Heart right ventricle (tissue), 16 donors: ENCODE measurements around the gene ATM. TPM values are rescaled to one million over a fixed set of nuclear protein-coding genes. Genes with fewer than 3 reads are reported as not detected.
"Not testable (repeated sequence)": the region's sequence is repeated elsewhere in the genome, so short reads cannot be mapped to it uniquely, and the experiment has no call there.

ENCODE experiments used
- ATAC-seq, 8 donors: fragments of 200-7000 bp; cut with Tn5 transposase; one replicate each; pipeline ENCODE4 v1.9.1; 2020; ENCODE audit warnings: mild to moderate bottlenecking in 8 of 8, moderate library complexity in 8 of 8, moderate number of reproducible peaks in 1 of 8
- DNase-seq, 2 donors: peaks; one replicate each; pipeline ENCODE4 v3.0.0-alpha.2; 2020
- H3K27ac ChIP-seq, 10 donors: fragments of 200-600 bp; sonication (generic) in 2 of 10; one replicate each; pipeline versions ENCODE4 v1.5.0 to v1.8.0; 2020 to 2022; ENCODE audit warnings: mild to moderate bottlenecking in 3 of 10
- H3K27me3 ChIP-seq, 7 donors: fragments of 200-600 bp; one replicate each; pipeline ENCODE4 v1.8.0; 2021 to 2022; ENCODE audit warnings: mild to moderate bottlenecking in 2 of 7
- H3K36me3 ChIP-seq, 9 donors: fragments of 200-600 bp; sonication (generic) in 1 of 9; one replicate each; pipeline versions ENCODE4 v1.5.0 to v1.8.0; 2020 to 2022; ENCODE audit warnings: mild to moderate bottlenecking in 2 of 9
- H3K4me1 ChIP-seq, 9 donors: fragments of 200-600 bp; sonication (generic) in 1 of 9; one replicate each; pipeline versions ENCODE4 v1.5.0 to v1.8.0; 2020 to 2022; ENCODE audit warnings: mild to moderate bottlenecking in 4 of 9
- H3K4me3 ChIP-seq, 10 donors: fragments of 200-600 bp; sonication (generic) in 2 of 10; one replicate each; pipeline versions ENCODE4 v1.5.0 to v1.8.0; 2020 to 2022; ENCODE audit warnings: mild to moderate bottlenecking in 7 of 10, moderate library complexity in 2 of 10
- H3K9me3 ChIP-seq, 11 donors: fragments of 200-600 bp in 10 of 11; sonication (generic) in 2 of 11; one replicate each; pipeline versions ENCODE4 v1.5.0 to v1.8.0; 2013 to 2022; ENCODE audit warnings: mild to moderate bottlenecking in 2 of 11, control low read depth in 1 of 11, moderate library complexity in 1 of 11
- CTCF ChIP-seq, 9 donors: fragments of 200-600 bp; sonication (generic) in 2 of 9; IDR thresholded peaks; one replicate each; pipeline versions ENCODE4 v1.5.0 to v1.8.0; 2021 to 2022; ENCODE audit warnings: antibody characterized with exemption in 9 of 9, mild to moderate bottlenecking in 5 of 9, moderate library complexity in 1 of 9
- WGBS, 2 donors: extraction: QIAGEN DNeasy Blood & Tissue Kit; methylation state at CpG; one replicate each; pipeline ENCODE4 v1.1.7; 2013; ENCODE audit warnings: inconsistent platforms in 1 of 2; 5-methylcytosine and 5-hydroxymethylcytosine counted together
- intact Hi-C, 10 donors: fragments of 100-400 bp; cut with DNase I; formaldehyde crosslinking; loops; one replicate each; pipeline versions ENCODE4 v1.11.1 to v1.14.2; 2022
- polyA plus RNA-seq, 2 donors: library from polyadenylated mRNA; stranded (reverse); fragments of 200-250 nt; gene quantifications; one replicate each; pipeline ENCODE4 v1.2.3, GENCODE V29; 2013
- total RNA-seq, 10 donors: library from RNA; stranded (reverse); fragmentation: NEBNext Ultra II Directional in 3 of 10; extraction: Animal tissue kit (Norgen Biotek cat#: 25700) in 3 of 10; gene quantifications; one replicate each; pipeline versions ENCODE4 v1.2.1 to v1.2.4, GENCODE V29; 2021 to 2023
- donor health status: Arrhythmogenic right ventricular cardiomyopathy.
- donor health status: ischemic (EF 13 %, LVEDD 7.1; RV severe dilation, severe dysfunction).
- donor health status: healthy with polysubstance abuse.
- donor health status: DM: no; HTN: yes; CAD: no.
- donor health status: DM: no; HTN: no; CAD: no.
- donor health status: ischemic (EF 25% LVEDD 6.9; RV normal size, moderate dysfunction).
- donor health status: ischemic (EF 25% LVEDD 5.7; RV mildly dilated, moderate dysfunction).
- donor health status: healthy.
- donor health status: DM: yes; HTN: yes; CAD: no.
- donor health status: Ischemic cardiomyopathy.
- donor health status: ischemic (EF 35%, LVEDD 5.7; RV mildly dilated, moderate dysfunction).
- donor health status: nonischemic (EF 11% LVEDD 7.7; RV severe dilation, severe dysfunction).
- donor health status: DM: yes; HTN: yes; CAD: no.
- donor health status: PGD.
- donor health status: ischemic (EF 29% LVEDD 5.4; RV normal size, mild dysfunction).
- donor health status: nonischemic (EF 23%, LVEDD 6.1; RV moderate dilation, normal function).

The ATM gene
- total and polyA plus RNA-seq, 12 donors, result 9.4 to 50.7 (median 33.7) TPM

- H3K4me1 ChIP-seq, result no peaks in the 10 kb centered on the region
- no peak overlapping the region for H3K27ac ChIP-seq
- no peaks in the 10 kb centered on the region for H3K9me3 ChIP-seq
- intact Hi-C loops, result no loop called here
- TF ChIP-seq CTCF (IDR thresholded peaks at IDR 0.05), result no peak
- 94 to 97% methylated on average over 1 of the region's 1 CpG for WGBS, 2 donors
- H3K36me3 ChIP-seq, result peaks cover 0 to 100% (median 60%) of the 10 kb centered on the region in 9 donors
- ATAC-seq (no peak), DNase-seq (no peak)
- H3K4me3 ChIP-seq, result no peak overlapping the region
- no peaks in the 10 kb centered on the region for H3K27me3 ChIP-seq
These were observed 30.3 kb downstream of the ATM start for GRCh38 chr11:108253176-108253575.

DNA sequence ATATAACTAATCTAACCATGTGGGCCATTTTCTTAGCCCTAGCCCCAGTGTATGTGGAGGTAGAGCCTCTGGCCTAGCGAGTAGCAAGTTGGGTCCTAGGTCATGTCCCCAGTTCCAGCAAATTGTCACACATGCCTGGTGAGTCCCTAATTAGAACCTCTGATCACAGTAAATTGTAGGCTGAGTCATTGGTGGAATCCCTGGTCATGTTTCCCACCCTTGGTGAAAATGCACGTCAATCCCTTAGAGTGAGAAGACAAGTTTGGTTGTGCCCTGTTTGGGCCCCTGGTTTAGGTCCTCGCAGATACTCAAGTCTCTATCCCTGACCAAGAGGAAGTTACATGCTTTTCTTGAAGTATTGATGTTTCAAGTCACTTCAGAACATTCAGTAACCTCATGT, 46.7 kb downstream of the ATM start:
- Histone ChIP-seq H3K9me3 (peaks cover 0 to 11% (median 0%) of the 10 kb centered on the region in 11 donors), H3K4me1 (no peaks in the 10 kb centered on the region), H3K27ac (no peak overlapping the region), H3K4me3 (no peak overlapping the region), H3K36me3 (peaks cover 0 to 80% (median 27%) of the 10 kb centered on the region in 9 donors), H3K27me3 (no peaks in the 10 kb centered on the region)
- intact Hi-C loops, result no loop called here
- WGBS, 2 donors, result 94 to 99% methylated on average over 3 of the region's 3 CpGs
- ATAC-seq (no peak), DNase-seq (no peak)
- TF ChIP-seq CTCF (IDR thresholded peaks at IDR 0.05), result no peak

DNA sequence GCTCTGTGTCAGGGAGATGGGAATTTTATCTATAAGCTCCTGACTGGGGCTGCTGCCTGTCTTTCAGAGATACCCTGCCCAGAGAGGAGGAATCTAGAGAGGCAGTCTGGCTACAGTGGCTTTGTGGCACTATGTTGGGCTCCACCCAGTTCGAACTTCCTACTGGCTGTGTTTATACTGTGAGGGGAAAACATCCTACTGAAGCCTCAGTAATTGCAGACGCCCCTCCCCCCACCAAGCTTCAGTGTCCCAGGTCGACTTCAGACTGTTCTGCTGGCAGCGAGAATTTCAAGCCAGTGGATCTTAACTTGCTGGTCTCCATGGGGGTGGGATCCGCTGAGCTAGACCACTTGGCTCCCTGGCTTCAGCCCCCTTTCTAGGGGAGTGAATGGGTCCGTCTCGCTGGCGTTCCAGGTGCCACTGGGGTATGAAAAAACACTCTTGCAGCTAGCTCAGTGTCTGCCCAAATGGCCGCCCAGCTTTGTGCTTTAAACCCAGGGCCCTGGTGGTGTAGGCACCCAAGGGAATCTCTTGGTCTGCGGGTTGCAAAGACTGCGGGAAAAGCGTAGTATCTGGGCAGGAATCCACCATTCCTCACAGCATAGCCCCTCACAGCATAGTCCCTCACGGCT, 54.2 kb downstream of the ATM start:
- H3K36me3 ChIP-seq, result peaks cover 0 to 100% (median 45%) of the 10 kb centered on the region in 9 donors
- ATAC-seq, DNase-seq, intact Hi-C loops, H3K27ac ChIP-seq, H3K4me3 ChIP-seq, H3K27me3 ChIP-seq: not testable (repeated sequence)
- WGBS, 2 donors, result 93% methylated on average over 13 of the region's 13 CpGs
- peaks cover 0 to 13% (median 0%) of the 10 kb centered on the region in 9 donors for H3K4me1 ChIP-seq
- peaks cover 0 to 21% (median 4%) of the 10 kb centered on the region in 11 donors for H3K9me3 ChIP-seq

GRCh38 chr11:108278546-108278945, 55.7 kb downstream of the ATM start:
- ATAC-seq, result peak; percentile 53 to 86 (median 70)
- TF ChIP-seq CTCF (IDR thresholded peaks at IDR 0.05), result no peak
- Histone ChIP-seq H3K4me1 (peaks cover 0 to 13% (median 0%) of the 10 kb centered on the region in 9 donors), H3K36me3 (peaks cover 0 to 100% (median 38%) of the 10 kb centered on the region in 9 donors), H3K27ac (peak overlapping the region in 9 of 10 donors; percentile 28 to 57 (median 43)), H3K4me3 (no peak overlapping the region), H3K9me3 (peaks cover 0 to 21% (median 4%) of the 10 kb centered on the region in 11 donors), H3K27me3 (no peaks in the 10 kb centered on the region)
- WGBS, 2 donors, result 40 to 52% methylated on average over 4 of the region's 4 CpGs
- peak in 1 of 2 donors; percentile 6 for DNase-seq
- intact Hi-C loops, result no loop called here

DNA sequence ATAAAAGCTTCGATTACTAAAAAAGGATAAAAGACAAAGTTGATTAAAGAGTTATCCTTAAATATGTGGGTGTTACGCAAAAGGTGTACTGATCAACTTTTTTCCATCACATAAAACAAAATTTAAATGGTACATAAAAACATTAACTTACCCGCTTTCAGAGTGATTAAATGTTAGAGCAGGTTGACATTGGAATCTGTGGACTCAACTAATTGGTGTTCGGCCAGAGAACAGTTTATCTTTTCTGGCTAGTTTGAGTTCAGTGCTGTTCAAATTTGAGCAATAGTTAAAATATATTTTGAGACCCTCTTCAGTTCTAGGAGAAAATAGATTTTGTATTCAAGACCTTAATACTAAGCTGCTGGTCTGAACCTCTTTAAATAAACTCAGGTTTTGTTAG, 56.1 kb downstream of the ATM start:
- ATAC-seq (peak in 1 of 8 donors; percentile 50), DNase-seq (no peak)
- 55 to 66% methylated on average over 4 of the region's 4 CpGs for WGBS, 2 donors
- Histone ChIP-seq H3K9me3 (peaks cover 0 to 18% (median 4%) of the 10 kb centered on the region in 11 donors), H3K36me3 (peaks cover 0 to 100% (median 38%) of the 10 kb centered on the region in 9 donors), H3K4me1 (peaks cover 0 to 13% (median 0%) of the 10 kb centered on the region in 9 donors), H3K27ac (peak overlapping the region in 9 of 10 donors; percentile 28 to 57 (median 43)), H3K4me3 (no peak overlapping the region), H3K27me3 (no peaks in the 10 kb centered on the region)
- intact Hi-C loops, result no loop called here
- no peak for TF ChIP-seq CTCF (IDR thresholded peaks at IDR 0.05)
